Transverse colon (tissue), 4 donors: Measurements from ENCODE around the gene BRME1. TPM values are rescaled to one million over a fixed set of nuclear protein-coding genes. Genes with fewer than 3 reads are reported as not detected.

Experiments
- DNase-seq: peaks from one replicate; pipeline ENCODE4 v3.0.0-alpha.2; 2019
- H3K27ac ChIP-seq, 4 donors: fragments of 200-600 bp; sonication (generic); 2 replicates each; pipeline ENCODE4 v1.5.1; 2016 to 2018; ENCODE audit warnings: inconsistent platforms in 4 of 4
- H3K27me3 ChIP-seq: fragments of 200-600 bp; sonication (generic); 2 replicates; pipeline ENCODE4 v1.5.1; 2017; ENCODE audit warnings: inconsistent platforms
- H3K36me3 ChIP-seq, 4 donors: fragments of 200-600 bp; sonication (generic); 2 replicates each; pipeline ENCODE4 v1.5.1; 2017 to 2019; ENCODE audit warnings: inconsistent platforms in 4 of 4
- H3K4me1 ChIP-seq, 4 donors: fragments of 200-600 bp; sonication (generic); 2 replicates each; pipeline ENCODE4 v1.5.1; 2017 to 2020; ENCODE audit warnings: inconsistent platforms in 4 of 4
- H3K4me3 ChIP-seq, 4 donors: fragments of 200-600 bp; sonication (generic); 1 replicate in 1 of 4; 2 replicates in 3 of 4; pipeline versions ENCODE4 v1.5.1 to v1.6.1; 2017 to 2019; ENCODE audit warnings: inconsistent platforms in 4 of 4
- H3K9me3 ChIP-seq, 2 donors: fragments of 200-600 bp; sonication (generic); 2 replicates each; pipeline ENCODE4 v1.5.1; 2017 to 2019; ENCODE audit warnings: inconsistent platforms in 2 of 2
- EP300 ChIP-seq: sonication (generic); formaldehyde crosslinking; IDR thresholded peaks from one replicate; pipeline ENCODE4 v1.6.1; 2017; ENCODE audit warnings: antibody characterized with exemption, low read depth
- POLR2A ChIP-seq: fragments of 450-650 bp; IDR thresholded peaks from one replicate; pipeline ENCODE4 v1.6.1; 2016; ENCODE audit warnings: antibody characterized with exemption, mild to moderate bottlenecking, moderate library complexity
- POLR2AphosphoS5 ChIP-seq, 3 donors: sonication (generic); formaldehyde crosslinking; IDR thresholded peaks; one replicate each; pipeline ENCODE4 v1.6.1; 2016; ENCODE audit warnings: antibody characterized with exemption in 3 of 3
- WGBS, 2 donors: methylation state at CpG; one replicate each; pipeline ENCODE4 v1.1.5; 2018; ENCODE audit warnings: low coverage in 1 of 2; 5-methylcytosine and 5-hydroxymethylcytosine counted together
- in situ Hi-C, 4 donors: fragments of 200-750 bp; cut with MboI; loops; one replicate each; pipeline versions ENCODE4 v1.15.0 to v1.15.1; 2017; ENCODE audit warnings: low sequenced_read_pairs in 3 of 4, low pct_ligation_motif_present in 1 of 4, low pct_unique_long_range_greater_than_20kb in 1 of 4
- intact Hi-C: fragments of 100-400 bp; cut with DNase I; formaldehyde crosslinking; loops from one replicate; pipeline ENCODE4 v1.15.1; 2023; ENCODE audit warnings: low total_unique reads
- total RNA-seq, 4 donors: library from RNA; depleted of rRNA; stranded (reverse); fragments of >200 nt; gene quantifications; one replicate each; pipeline ENCODE4 v1.1.0, GENCODE V29; 2016
- TF ChIP-seq, protein P1 (sequence below), 5 experiments: fragments of 200-600 bp in 3 of 5; fragments of 450-650 bp in 2 of 5; sonication (generic) in 3 of 5; IDR thresholded peaks; 1 replicate in 2 of 5; 2 replicates in 3 of 5; pipeline ENCODE4 v1.5.1; 2016 to 2017; ENCODE audit warnings: antibody characterized with exemption in 5 of 5, inconsistent platforms in 3 of 5, mild to moderate bottlenecking in 2 of 5, moderate library complexity in 1 of 5

Gene BRME1
- total RNA-seq, 4 donors from 2014 or later = 5.2 to 102 (median 6.7) TPM

DNA sequence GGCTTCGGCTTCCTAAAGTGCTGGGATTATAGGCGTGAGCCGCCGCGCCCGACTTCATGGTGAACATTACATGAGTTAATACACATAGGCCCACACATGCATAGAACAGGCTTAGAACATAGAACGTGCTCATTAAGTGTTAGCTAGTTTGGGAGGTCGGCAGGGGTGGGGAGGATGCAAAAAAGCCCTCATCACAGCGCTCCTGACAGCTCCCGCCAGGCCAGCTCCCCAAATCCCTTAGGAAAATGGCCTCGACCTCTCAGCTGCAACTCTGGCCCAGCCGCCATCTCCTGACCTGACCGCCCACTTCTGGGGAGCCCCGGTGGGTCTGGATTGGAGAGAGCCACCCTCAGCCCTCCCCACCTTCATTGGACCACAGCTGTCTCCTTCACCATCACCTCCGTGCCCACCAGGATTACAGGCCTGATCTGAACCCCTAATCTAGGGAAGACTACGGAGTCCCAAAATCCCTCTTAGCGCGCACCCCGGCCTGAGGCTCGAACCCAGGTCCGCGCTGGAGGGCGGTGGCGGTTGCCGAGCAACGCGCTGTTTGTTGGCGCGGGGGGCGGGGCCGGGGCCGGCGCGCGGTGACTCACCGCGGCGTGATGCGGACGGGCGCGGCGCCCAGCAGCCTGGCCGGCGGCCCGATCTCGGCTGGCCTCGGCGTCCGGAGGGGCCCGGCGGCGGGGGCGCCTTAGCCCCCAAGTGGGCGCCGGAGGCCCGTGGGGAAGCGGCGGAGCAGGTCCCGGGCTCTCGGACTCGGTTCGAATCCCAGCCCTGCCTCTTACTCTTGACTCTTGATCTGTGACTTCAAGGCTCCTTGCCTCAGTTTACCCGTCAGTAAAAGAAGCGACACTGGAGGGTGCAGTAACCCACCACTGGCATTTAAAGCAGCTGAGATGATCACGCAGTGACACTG, 55.7 kb downstream of the BRME1 start:
- Histone ChIP-seq H3K27ac (peak overlapping the region; percentile 99 to 100 (median 100)), H3K36me3 (no peaks in the 10 kb centered on the region), H3K4me3 (peak overlapping the region in 3 of 4 donors; percentile 32 to 49 (median 35)), H3K4me1 (peaks cover 38 to 67% (median 50%) of the 10 kb centered on the region in 4 donors), H3K9me3 (no peaks in the 10 kb centered on the region), H3K27me3 (no peaks in the 10 kb centered on the region)
- 25 to 44% methylated on average over 5 to 36 of the region's 66 CpGs for WGBS, 2 donors
- intact Hi-C loops (loop anchor here (5.0 kb wide), 1 partner anchor 58 kb away; no protein-coding TSS in a partner anchor), in situ Hi-C loops (loop anchor here in 3 of 4 donors (25.0 kb wide), 3 partner anchors 88 to 263 kb away; partner anchors contain the start of genes C19orf53 (in 1 of the 3) and MRI1 (in 1 of the 3))
- DNase-seq = peak; percentile 86
- TF ChIP-seq EP300 = peak; percentile 40
- peak in 2 of 3 donors; percentile 18 to 66 for TF ChIP-seq POLR2AphosphoS5 (IDR thresholded peaks at IDR 0.05)
- TF ChIP-seq, protein P1, sequence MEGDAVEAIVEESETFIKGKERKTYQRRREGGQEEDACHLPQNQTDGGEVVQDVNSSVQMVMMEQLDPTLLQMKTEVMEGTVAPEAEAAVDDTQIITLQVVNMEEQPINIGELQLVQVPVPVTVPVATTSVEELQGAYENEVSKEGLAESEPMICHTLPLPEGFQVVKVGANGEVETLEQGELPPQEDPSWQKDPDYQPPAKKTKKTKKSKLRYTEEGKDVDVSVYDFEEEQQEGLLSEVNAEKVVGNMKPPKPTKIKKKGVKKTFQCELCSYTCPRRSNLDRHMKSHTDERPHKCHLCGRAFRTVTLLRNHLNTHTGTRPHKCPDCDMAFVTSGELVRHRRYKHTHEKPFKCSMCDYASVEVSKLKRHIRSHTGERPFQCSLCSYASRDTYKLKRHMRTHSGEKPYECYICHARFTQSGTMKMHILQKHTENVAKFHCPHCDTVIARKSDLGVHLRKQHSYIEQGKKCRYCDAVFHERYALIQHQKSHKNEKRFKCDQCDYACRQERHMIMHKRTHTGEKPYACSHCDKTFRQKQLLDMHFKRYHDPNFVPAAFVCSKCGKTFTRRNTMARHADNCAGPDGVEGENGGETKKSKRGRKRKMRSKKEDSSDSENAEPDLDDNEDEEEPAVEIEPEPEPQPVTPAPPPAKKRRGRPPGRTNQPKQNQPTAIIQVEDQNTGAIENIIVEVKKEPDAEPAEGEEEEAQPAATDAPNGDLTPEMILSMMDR (IDR thresholded peaks at IDR 0.05) = no peak
- peak; percentile 64 for TF ChIP-seq POLR2A

GRCh38 chr19:13848798-13849676, 56.9 kb downstream of the BRME1 start:
- intact Hi-C loops (loop anchor here (5.0 kb wide), 1 partner anchor 57 kb away; no protein-coding TSS in a partner anchor), in situ Hi-C loops (no loop called here)
- peak overlapping the region; percentile 99 to 100 (median 100) for H3K27ac ChIP-seq
- H3K4me1 ChIP-seq = peaks cover 38 to 63% (median 50%) of the 10 kb centered on the region in 4 donors
- no peak for DNase-seq
- no peak overlapping the region for H3K4me3 ChIP-seq
- WGBS, 2 donors = 63 to 68% methylated on average over 3 to 14 of the region's 16 CpGs
- H3K36me3 ChIP-seq = no peaks in the 10 kb centered on the region
- TF ChIP-seq POLR2A (no peak), POLR2AphosphoS5 (IDR thresholded peaks at IDR 0.05) (no peak), EP300 (no peak)
- TF ChIP-seq, protein P1 (IDR thresholded peaks at IDR 0.05) = no peak
- H3K27me3 ChIP-seq = no peaks in the 10 kb centered on the region
- H3K9me3 ChIP-seq = no peaks in the 10 kb centered on the region

- in situ Hi-C loops = no loop called here
- 71 to 75% methylated on average over 3 to 4 of the region's 4 CpGs for WGBS, 2 donors
These were observed 57.6 kb downstream of the BRME1 start for GRCh38 chr19:13848340-13848677.

More at GRCh38 chr19:13848340-13848677, 57.6 kb downstream of the BRME1 start:
- H3K9me3 ChIP-seq = no peaks in the 10 kb centered on the region
- no peak overlapping the region for H3K4me3 ChIP-seq
- H3K27ac ChIP-seq = peak overlapping the region; percentile 99 to 100 (median 100)
- no peak for TF ChIP-seq POLR2A
- TF ChIP-seq, protein P1 (IDR thresholded peaks at IDR 0.05) = no peak
- TF ChIP-seq POLR2AphosphoS5 (IDR thresholded peaks at IDR 0.05) = no peak
- TF ChIP-seq EP300 = no peak
- intact Hi-C loops = loop anchor here (5.0 kb wide), 1 partner anchor 56 kb away; no protein-coding TSS in a partner anchor
- H3K27me3 ChIP-seq = no peaks in the 10 kb centered on the region
- H3K4me1 ChIP-seq = peaks cover 45 to 70% (median 54%) of the 10 kb centered on the region in 4 donors
- no peak for DNase-seq
- no peaks in the 10 kb centered on the region for H3K36me3 ChIP-seq
